Hepatocyte (in vitro differentiated cells): Measurements from ENCODE around the gene HMX3. TPM values are rescaled to one million over a fixed set of nuclear protein-coding genes. Genes with fewer than 3 reads are reported as not detected.

Experiments
- DNase-seq: peaks from one replicate; pipeline ENCODE4 v3.0.0-alpha.2; 2016; ENCODE audit warnings: low spot score
- H2AFZ ChIP-seq: fragments of 200-600 bp; sonication (generic); 2 replicates; pipeline ENCODE4 v1.6.0; 2016; ENCODE audit warnings: antibody characterized with exemption, mild to moderate bottlenecking
- H3K27ac ChIP-seq: fragments of 200-600 bp; sonication (generic); 2 replicates; pipeline ENCODE4 v1.5.1; 2016; ENCODE audit warnings: mild to moderate bottlenecking
- H3K27me3 ChIP-seq: fragments of 200-600 bp; sonication (generic); 2 replicates; pipeline ENCODE4 v1.6.1; 2016
- H3K36me3 ChIP-seq: fragments of 200-600 bp; sonication (generic); replicated peaks from 2 replicates; pipeline ENCODE4 v1.5.1; 2016; ENCODE audit warnings: low read depth; ENCODE audit not compliant: insufficient read depth
- H3K4me1 ChIP-seq: fragments of 200-600 bp; sonication (generic); 2 replicates; pipeline ENCODE4 v1.5.1; 2016; ENCODE audit warnings: mild to moderate bottlenecking, moderate library complexity; ENCODE audit not compliant: insufficient read depth
- H3K4me2 ChIP-seq: fragments of 200-600 bp; sonication (generic); 2 replicates; pipeline ENCODE4 v1.6.0; 2016
- H3K4me3 ChIP-seq: fragments of 200-600 bp; sonication (generic); 2 replicates; pipeline ENCODE4 v1.5.1; 2016; ENCODE audit warnings: mild to moderate bottlenecking
- H3K79me2 ChIP-seq: fragments of 200-600 bp; sonication (generic); 2 replicates; pipeline ENCODE4 v1.6.0; 2017; ENCODE audit warnings: mild to moderate bottlenecking
- H3K9me2 ChIP-seq: fragments of 200-600 bp; sonication (generic); replicated peaks from 2 replicates; pipeline ENCODE4 v1.6.0; 2017; ENCODE audit warnings: mild to moderate bottlenecking; ENCODE audit not compliant: insufficient read depth
- H3K9me3 ChIP-seq: fragments of 200-600 bp; sonication (generic); 2 replicates; pipeline ENCODE4 v1.5.1; 2016; ENCODE audit warnings: low read depth, mild to moderate bottlenecking
- H4K20me1 ChIP-seq: fragments of 200-600 bp; sonication (generic); 2 replicates; pipeline ENCODE4 v1.6.0; 2016; ENCODE audit warnings: mild to moderate bottlenecking; ENCODE audit not compliant: insufficient read depth, poor library complexity, severe bottlenecking
- EZH2 ChIP-seq: fragments of 200-600 bp; sonication (generic); IDR thresholded peaks from 2 replicates; pipeline ENCODE4 v1.6.1; 2016; ENCODE audit warnings: antibody characterized with exemption, mild to moderate bottlenecking, borderline replicate concordance
- EZH2phosphoT487 ChIP-seq: fragments of 200-600 bp; sonication (generic); IDR thresholded peaks from one replicate; pipeline ENCODE4 v1.6.1; 2018; ENCODE audit warnings: antibody characterized with exemption, mild to moderate bottlenecking, low read depth, moderate library complexity; ENCODE audit not compliant: unreplicated experiment, severe bottlenecking
- WGBS: methylation state at CpG from one replicate; pipeline ENCODE4 v1.1.6; 2016; ENCODE audit warnings: low lambda C conversion rate; ENCODE audit errors: missing lambda C conversion rate; 5-methylcytosine and 5-hydroxymethylcytosine counted together
- polyA plus RNA-seq: library from polyadenylated mRNA; unstranded; fragments of >200 nt; fragmentation: Nextera tagmentation; extraction: Ambion mirVana; gene quantifications from 2 replicates; pipeline ENCODE4 v1.2.1, GENCODE V29; 2016
- total RNA-seq: library from RNA; depleted of rRNA; stranded (reverse); fragments of >200 nt; gene quantifications from 2 replicates; pipeline ENCODE4 v1.2.3, GENCODE V29; 2014
- TF ChIP-seq, protein P1 (sequence below): fragments of 200-600 bp; sonication (generic); IDR thresholded peaks from 2 replicates; pipeline ENCODE4 v1.5.1; 2016; ENCODE audit warnings: antibody characterized with exemption, mild to moderate bottlenecking; ENCODE audit not compliant: poor library complexity

Gene HMX3
- total and polyA plus RNA-seq, 2 experiments from 2014 or later = not detected

DNA sequence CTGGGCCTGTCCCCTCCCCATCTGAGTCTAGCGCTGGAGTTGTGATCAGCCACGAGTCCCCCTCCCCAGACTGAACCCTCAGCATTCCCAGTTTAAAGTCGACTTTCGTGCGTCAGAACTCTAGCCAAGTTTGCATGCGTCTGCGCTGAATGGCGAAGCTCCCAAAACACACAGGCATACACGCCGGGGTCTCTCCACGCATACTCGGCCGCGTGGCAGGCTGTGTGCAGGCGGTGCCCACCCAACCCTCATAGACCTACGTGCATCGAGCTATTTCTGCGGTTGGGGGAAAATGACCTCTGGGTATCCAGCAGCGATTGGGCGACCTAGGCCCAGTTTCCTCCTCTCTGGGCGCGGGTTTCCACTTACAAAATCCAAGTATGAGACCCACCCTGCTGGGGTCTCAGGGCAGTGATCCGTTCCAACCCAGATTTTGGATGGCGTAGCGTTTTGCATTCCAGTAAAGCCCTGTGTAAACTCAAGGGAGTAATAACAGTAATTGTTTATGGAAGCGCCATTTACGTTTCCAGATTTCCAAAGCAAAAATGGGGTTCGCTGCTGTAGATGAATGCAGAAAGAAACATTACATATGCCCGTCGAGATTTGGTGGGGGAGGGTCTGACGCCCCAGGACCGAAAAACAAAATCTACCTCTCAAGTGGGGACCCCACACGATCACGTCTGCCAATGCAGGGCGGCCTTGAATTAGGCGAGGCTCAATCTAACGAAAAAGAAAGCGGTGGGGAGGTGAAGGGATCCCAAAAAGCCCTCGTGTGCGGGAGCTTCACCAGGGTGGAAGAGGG is 2.0 kb upstream of the HMX3 start:
- H2AFZ ChIP-seq = no peak overlapping the region
- 6% methylated on average over 40 of the region's 40 CpGs for WGBS
- no peak for TF ChIP-seq EZH2
- TF ChIP-seq EZH2phosphoT487 = no peak
- TF ChIP-seq, protein P1, sequence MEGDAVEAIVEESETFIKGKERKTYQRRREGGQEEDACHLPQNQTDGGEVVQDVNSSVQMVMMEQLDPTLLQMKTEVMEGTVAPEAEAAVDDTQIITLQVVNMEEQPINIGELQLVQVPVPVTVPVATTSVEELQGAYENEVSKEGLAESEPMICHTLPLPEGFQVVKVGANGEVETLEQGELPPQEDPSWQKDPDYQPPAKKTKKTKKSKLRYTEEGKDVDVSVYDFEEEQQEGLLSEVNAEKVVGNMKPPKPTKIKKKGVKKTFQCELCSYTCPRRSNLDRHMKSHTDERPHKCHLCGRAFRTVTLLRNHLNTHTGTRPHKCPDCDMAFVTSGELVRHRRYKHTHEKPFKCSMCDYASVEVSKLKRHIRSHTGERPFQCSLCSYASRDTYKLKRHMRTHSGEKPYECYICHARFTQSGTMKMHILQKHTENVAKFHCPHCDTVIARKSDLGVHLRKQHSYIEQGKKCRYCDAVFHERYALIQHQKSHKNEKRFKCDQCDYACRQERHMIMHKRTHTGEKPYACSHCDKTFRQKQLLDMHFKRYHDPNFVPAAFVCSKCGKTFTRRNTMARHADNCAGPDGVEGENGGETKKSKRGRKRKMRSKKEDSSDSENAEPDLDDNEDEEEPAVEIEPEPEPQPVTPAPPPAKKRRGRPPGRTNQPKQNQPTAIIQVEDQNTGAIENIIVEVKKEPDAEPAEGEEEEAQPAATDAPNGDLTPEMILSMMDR = no peak

DNA sequence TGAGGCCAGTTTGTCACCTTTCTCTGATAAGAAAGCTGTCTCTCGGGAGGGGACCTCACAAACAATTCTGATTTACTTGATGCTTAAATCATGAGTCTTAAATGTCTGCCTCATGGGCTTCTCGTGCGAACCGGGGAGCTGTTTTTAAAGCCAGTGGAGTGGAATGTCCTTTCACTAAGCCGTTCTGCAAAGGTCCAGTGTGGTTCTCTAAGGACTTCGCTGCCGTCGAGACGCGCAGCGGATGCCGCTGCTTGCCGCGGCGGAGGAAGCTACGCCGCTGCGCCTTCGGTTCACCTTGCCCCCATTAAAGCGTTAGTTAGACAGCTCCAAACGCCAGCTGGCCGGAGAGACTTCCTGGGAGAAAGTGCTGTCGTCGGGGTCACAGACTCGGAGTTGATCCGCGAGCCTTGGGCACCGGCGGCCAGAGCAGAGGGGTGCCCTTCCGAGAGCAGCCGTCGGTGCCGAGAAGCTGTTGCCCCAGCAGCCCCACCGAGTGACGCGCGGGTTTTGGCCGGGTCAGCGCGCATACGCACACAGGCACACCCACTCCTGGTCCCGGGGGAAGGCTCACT is 1.3 kb upstream of the HMX3 start:
- H3K4me1 ChIP-seq = peaks cover 16% of the 10 kb centered on the region
- DNase-seq = no peak
- H2AFZ ChIP-seq = no peak overlapping the region
- WGBS = 2% methylated on average over 42 of the region's 42 CpGs
- peaks cover 97% of the 10 kb centered on the region for H3K27me3 ChIP-seq
- H3K27ac ChIP-seq = no peak overlapping the region
- no peaks in the 10 kb centered on the region for H3K36me3 ChIP-seq
- H4K20me1 ChIP-seq = no peaks in the 10 kb centered on the region
- no peaks in the 10 kb centered on the region for H3K79me2 ChIP-seq
- TF ChIP-seq EZH2phosphoT487 (no peak), EZH2 (no peak)
- TF ChIP-seq, protein P1 = no peak
- H3K9me3 ChIP-seq = no peaks in the 10 kb centered on the region
- peak overlapping the region; percentile 82 for H3K4me2 ChIP-seq
- no peaks in the 10 kb centered on the region for H3K9me2 ChIP-seq
- no peak overlapping the region for H3K4me3 ChIP-seq

More for the DNA sequence above, 2.0 kb upstream of the HMX3 start:
- Histone ChIP-seq H3K27ac (no peak overlapping the region), H3K36me3 (no peaks in the 10 kb centered on the region), H4K20me1 (no peaks in the 10 kb centered on the region), H3K79me2 (no peaks in the 10 kb centered on the region), H3K9me3 (no peaks in the 10 kb centered on the region), H3K4me1 (peaks cover 16% of the 10 kb centered on the region), H3K9me2 (no peaks in the 10 kb centered on the region), H3K4me3 (no peak overlapping the region), H3K4me2 (peak overlapping the region; percentile 84), H3K27me3 (peaks cover 96% of the 10 kb centered on the region)
- DNase-seq = no peak

DNA sequence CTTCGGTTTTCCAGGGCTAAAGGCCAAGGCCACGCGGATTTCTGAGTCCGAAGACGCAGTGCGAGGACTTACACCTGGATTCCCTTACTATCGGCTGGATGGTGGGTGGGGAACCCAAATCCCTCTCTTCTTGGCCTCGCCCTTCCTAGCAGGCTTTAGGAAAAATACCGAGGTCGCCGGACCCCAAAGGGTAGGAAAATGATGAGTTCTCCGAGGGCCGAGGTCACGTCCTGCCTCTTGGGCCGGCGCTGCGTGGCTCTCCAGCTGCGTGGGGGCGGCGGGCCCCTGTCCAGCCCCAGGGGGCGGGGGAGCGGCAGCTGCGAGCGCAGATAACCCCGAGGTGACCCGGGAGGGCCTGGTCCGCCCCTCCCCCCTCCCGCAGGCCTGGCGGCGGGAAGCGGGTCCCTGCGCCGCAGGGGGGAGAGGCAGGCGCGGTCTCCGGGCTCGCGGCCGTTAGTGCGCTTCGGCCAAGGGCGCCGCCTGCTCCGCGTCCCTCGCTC is 805 bp upstream of the HMX3 start:
- Histone ChIP-seq H3K27ac (no peak overlapping the region), H4K20me1 (no peaks in the 10 kb centered on the region), H3K4me1 (peaks cover 16% of the 10 kb centered on the region), H3K79me2 (no peaks in the 10 kb centered on the region), H2AFZ (peak overlapping the region; percentile 81), H3K27me3 (peaks cover 95% of the 10 kb centered on the region), H3K9me2 (no peaks in the 10 kb centered on the region), H3K4me3 (no peak overlapping the region), H3K36me3 (no peaks in the 10 kb centered on the region), H3K4me2 (peak overlapping the region; percentile 82), H3K9me3 (no peaks in the 10 kb centered on the region)
- no peak for DNase-seq
- WGBS = 3% methylated on average over 22 of the region's 46 CpGs
- TF ChIP-seq, protein P1 = no peak
- peak; percentile 78 for TF ChIP-seq EZH2phosphoT487
